ENCODE data around the gene DIP2C. TPM values are rescaled to one million over a fixed set of nuclear protein-coding genes. Genes with fewer than 3 reads are reported as not detected.
"Not testable (repeated sequence)": the region's sequence is repeated elsewhere in the genome, so short reads cannot be mapped to it uniquely, and the experiment has no call there.

The DIP2C gene
- total and polyA plus RNA-seq, 8 donors, result 2.4 to 40.1 (median 21.0) TPM

DNA sequence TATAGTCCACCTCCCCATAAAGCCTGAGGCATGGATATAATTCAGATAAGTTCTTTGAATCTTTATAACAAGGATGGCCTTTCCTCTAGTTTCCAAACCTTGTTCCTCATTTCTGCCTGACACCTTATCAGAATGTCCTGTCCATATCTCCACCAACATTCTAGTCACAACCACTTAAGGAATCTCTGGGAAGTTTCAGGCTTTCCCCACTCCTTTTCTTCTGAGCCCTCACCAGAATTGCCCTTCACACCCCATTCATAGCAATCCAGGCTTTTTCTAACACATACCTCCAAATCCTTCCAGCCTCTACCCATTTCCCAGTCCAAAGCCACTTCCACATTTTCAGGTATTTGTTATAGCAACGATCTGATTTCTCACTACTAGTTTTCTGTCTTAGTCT lies 18.0 kb upstream of the DIP2C start:
- Histone ChIP-seq H3K36me3 (no peaks in the 10 kb centered on the region), H3K27ac (no peak overlapping the region), H3K4me1 (no peaks in the 10 kb centered on the region), H3K4me3 (no peak overlapping the region), H3K9me3 (peaks cover 0 to 9% (median 1%) of the 10 kb centered on the region in 4 donors), H3K27me3 (peaks cover 0 to 3% (median 0%) of the 10 kb centered on the region in 3 donors)
- 68 to 86% (median 80%) methylated on average over 1 of the region's 1 CpG for WGBS, 5 donors
- TF ChIP-seq POLR2AphosphoS5 (IDR thresholded peaks at IDR 0.05) (no peak), POLR2A (IDR thresholded peaks at IDR 0.05) (no peak), EP300 (IDR thresholded peaks at IDR 0.05) (no peak)
- TF ChIP-seq, protein P1, sequence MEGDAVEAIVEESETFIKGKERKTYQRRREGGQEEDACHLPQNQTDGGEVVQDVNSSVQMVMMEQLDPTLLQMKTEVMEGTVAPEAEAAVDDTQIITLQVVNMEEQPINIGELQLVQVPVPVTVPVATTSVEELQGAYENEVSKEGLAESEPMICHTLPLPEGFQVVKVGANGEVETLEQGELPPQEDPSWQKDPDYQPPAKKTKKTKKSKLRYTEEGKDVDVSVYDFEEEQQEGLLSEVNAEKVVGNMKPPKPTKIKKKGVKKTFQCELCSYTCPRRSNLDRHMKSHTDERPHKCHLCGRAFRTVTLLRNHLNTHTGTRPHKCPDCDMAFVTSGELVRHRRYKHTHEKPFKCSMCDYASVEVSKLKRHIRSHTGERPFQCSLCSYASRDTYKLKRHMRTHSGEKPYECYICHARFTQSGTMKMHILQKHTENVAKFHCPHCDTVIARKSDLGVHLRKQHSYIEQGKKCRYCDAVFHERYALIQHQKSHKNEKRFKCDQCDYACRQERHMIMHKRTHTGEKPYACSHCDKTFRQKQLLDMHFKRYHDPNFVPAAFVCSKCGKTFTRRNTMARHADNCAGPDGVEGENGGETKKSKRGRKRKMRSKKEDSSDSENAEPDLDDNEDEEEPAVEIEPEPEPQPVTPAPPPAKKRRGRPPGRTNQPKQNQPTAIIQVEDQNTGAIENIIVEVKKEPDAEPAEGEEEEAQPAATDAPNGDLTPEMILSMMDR (IDR thresholded peaks at IDR 0.05), result no peak
- intact Hi-C loops (cut with DNase I; ENCODE audit: low total_unique reads), result no loop called here
- DNase-seq, result no peak

DNA sequence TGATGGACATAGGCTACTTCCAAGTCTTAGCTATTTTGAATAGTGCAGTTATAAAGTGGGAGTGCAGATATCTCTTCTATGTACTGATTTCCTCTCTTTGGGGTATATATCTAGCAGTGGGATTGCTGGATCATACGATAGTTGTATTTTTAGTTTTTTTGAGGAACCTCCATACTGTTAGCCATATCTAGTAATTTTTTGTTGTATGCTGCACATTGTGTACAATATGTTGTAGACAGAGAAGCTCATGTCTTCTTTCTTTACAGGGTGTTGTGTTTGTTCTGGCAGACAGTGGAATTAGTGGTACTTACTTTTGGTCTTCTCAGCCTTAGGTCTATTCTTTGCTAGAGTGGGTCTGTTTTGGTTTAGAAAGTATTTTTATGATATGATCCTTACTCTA lies 13.7 kb upstream of the DIP2C start:
- TF ChIP-seq, protein P1 (IDR thresholded peaks at IDR 0.05), result no peak
- TF ChIP-seq POLR2AphosphoS5 (IDR thresholded peaks at IDR 0.05) (no peak), EP300 (IDR thresholded peaks at IDR 0.05) (no peak), POLR2A (IDR thresholded peaks at IDR 0.05) (no peak)
- H3K27ac ChIP-seq, result no peak overlapping the region
- H3K4me1 ChIP-seq, result no peaks in the 10 kb centered on the region
- intact Hi-C loops (cut with DNase I; ENCODE audit: low total_unique reads), result no loop called here
- peaks cover 0 to 20% (median 0%) of the 10 kb centered on the region in 3 donors for H3K27me3 ChIP-seq
- peaks cover 0 to 9% (median 1%) of the 10 kb centered on the region in 4 donors for H3K9me3 ChIP-seq
- no peak overlapping the region for H3K4me3 ChIP-seq
- H3K36me3 ChIP-seq, result no peaks in the 10 kb centered on the region
- 97 to 100% (median 99%) methylated on average over 1 of the region's 1 CpG for WGBS, 5 donors
- DNase-seq, result no peak

DNA sequence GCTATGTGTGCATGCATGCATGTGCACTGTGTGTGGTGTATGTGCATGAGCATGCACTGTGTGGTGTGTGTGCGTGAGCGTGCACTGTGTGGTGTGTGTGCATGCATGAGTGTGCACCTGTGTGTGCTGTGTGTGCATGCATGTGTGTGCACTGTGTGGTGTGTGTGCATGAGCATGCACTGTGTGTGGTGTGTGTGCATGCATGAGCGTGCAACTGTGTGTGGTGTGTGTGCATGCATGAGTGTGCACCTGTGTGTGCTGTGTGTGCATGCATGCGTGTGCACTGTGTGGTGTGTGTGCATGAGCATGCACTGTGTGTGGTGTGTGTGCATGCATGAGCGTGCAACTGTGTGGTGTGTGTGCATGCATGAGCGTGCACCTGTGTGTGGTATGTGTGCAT lies 10.7 kb upstream of the DIP2C start:
- H3K9me3 ChIP-seq; H3K4me1 ChIP-seq; DNase-seq; H3K4me3 ChIP-seq; H3K27ac ChIP-seq; intact Hi-C loops (cut with DNase I; ENCODE audit: low total_unique reads); H3K36me3 ChIP-seq: not testable (repeated sequence)
- peaks cover 0 to 33% (median 5%) of the 10 kb centered on the region in 3 donors for H3K27me3 ChIP-seq
- WGBS, 5 donors, result 91 to 99% (median 96%) methylated on average over 6 of the region's 6 CpGs

DNA sequence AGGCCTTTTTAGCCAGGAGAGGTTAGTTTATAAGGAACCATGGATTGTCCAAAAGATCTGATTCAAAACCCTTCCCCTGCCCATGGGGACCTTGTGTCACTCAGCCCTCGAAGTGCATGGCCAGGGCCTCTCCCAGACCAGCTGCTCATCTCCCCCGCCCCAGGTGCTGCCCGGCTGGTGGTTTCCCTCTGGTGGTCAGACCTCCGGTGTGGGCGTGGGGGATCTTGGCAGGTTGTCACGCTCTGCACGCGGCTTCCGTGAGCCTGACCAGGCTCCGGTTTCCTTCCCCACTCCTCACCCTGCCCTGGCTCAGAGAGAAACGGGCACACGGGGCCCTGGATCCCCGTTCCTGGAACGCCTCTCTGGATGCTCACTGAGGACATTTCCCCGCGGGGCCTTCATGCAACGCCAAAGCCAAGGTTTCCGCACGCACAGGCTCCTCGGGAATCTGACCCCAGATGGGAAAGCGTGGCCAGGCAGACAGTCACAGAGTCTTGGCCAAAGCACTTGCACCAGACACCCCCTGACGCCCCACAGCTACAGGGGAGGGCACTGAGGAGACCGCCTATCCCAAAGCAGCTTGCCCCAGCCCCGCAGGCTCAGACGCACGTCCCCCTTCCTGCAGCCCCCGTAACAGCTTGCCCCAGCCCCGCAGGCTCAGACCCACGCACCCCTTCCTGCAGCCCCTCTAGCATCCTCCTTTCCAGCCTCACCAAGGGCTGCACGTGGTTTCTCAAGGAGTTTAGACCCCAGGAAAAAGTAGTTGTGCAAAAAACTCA lies 7.8 kb upstream of the DIP2C start:
- Histone ChIP-seq H3K27me3 (peaks cover 0 to 30% (median 5%) of the 10 kb centered on the region in 3 donors), H3K4me3 (no peak overlapping the region), H3K4me1 (peaks cover 0 to 14% (median 8%) of the 10 kb centered on the region in 4 donors), H3K9me3 (no peaks in the 10 kb centered on the region), H3K36me3 (no peaks in the 10 kb centered on the region), H3K27ac (no peak overlapping the region)
- intact Hi-C loops (cut with DNase I; ENCODE audit: low total_unique reads), result no loop called here
- DNase-seq, result peak in 1 of 2 donors; percentile 20
- WGBS, 5 donors, result 80 to 88% (median 83%) methylated on average over 27 to 30 of the region's 30 CpGs
- TF ChIP-seq, protein P1 (IDR thresholded peaks at IDR 0.05), result no peak
- TF ChIP-seq POLR2A (IDR thresholded peaks at IDR 0.05) (no peak), POLR2AphosphoS5 (IDR thresholded peaks at IDR 0.05) (no peak), EP300 (IDR thresholded peaks at IDR 0.05) (no peak)

DNA sequence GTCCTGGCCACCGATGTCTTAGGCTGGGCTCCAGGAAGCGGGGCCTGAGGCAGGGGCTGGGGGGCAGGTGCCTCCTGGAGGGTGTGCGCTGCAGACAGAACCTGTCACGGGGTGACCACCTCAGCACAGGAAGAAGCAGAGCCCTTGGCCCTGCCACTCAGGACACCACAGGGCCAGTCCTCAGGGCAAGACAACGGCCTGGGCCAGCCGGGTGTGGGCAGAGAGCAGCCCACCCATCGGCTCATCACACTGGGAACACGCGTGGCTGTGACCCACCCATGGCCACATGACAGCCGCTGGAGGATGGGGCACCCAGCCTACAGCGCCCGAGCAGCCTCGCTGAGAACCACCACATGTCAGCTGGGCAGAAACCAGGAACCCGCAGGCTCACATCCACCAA lies 5.9 kb upstream of the DIP2C start:
- intact Hi-C loops (cut with DNase I; ENCODE audit: low total_unique reads), result no loop called here
- no peak for TF ChIP-seq EP300 (IDR thresholded peaks at IDR 0.05)
- TF ChIP-seq POLR2AphosphoS5 (IDR thresholded peaks at IDR 0.05), result no peak
- no peak overlapping the region for H3K27ac ChIP-seq
- H3K36me3 ChIP-seq, result no peaks in the 10 kb centered on the region
- peaks cover 0 to 21% (median 14%) of the 10 kb centered on the region in 4 donors for H3K4me1 ChIP-seq
- no peak for DNase-seq
- H3K9me3 ChIP-seq, result no peaks in the 10 kb centered on the region
- 87 to 97% (median 93%) methylated on average over 10 to 14 of the region's 14 CpGs for WGBS, 5 donors
- H3K27me3 ChIP-seq, result peaks cover 0 to 31% (median 5%) of the 10 kb centered on the region in 3 donors
- H3K4me3 ChIP-seq, result no peak overlapping the region

All from stomach (tissue), 9 donors.